HG03442 (cell line): Measurements from ENCODE around the gene HCN4.

Experiments
- ATAC-seq: cut with Tn5 transposase; IDR thresholded peaks from one replicate; pipeline ENCODE4 v1.9.1; 2021; ENCODE audit warnings: mild to moderate bottlenecking, moderate library complexity; ENCODE audit not compliant: unreplicated experiment

Gene HCN4

DNA sequence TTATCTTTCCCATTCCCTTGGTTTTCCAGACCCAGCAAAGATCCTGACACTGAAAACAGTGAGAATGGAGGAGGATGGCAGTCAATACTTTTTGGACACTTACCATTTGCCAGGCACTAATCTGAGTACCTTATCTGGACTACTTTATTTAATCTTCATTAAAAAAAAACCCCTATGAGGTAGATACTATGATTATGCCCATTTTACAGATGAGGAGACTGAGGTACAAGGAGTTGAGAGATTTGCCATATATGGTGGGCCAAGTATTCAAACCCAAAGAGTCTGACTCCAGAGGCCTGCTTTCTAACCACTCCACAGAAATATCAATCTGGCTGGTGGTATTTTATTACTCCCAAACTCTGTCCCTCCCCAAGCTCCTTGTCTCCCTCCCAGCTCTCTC, 19.6 kb downstream of the HCN4 start:
- ATAC-seq: no peak

DNA sequence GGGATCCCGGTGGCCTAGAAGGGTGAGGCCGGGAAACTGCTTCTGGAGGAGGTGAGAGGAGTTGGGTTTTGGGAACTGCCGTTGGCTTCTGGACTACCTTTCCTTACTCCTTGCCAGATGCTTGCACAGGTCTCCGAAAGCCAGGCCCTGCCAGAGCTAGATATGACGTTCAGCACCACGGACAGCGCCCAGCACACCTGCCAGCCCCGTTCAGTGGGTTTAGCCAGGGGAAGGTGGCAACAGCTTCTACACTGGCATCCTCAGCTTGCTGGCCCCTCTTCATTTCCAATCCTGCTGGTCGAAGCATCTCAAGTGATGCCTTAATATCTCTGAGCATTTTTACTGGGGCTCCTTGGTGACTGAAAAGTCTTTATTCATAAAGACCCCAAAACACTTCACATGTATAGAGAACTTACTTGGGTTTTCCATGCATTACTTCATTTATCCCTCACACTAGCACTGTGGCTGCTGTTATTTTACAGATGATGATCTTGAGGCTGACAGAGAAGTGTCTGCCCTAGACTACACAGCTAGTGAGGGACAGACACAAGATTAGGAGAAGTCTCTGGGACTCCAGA, 21.9 kb downstream of the HCN4 start:
- ATAC-seq: no peak

DNA sequence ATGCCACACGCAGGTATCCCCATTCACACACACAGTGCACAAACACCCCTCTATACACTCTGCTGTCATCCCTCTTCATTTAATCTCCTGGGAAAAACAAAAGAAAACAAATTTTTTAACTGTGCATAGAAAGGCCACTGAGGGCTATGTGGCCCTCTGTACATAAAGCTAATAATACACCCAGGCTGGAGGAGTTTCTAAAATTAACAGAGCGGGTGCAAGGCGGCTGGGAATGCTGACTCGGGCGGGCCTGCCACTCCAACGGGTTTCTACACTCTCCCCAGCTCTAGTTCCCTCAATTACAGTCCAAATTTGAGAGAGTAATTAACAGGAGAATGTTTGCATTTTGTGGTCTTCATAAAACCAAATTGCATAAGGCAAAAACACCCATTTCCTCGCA, 23.1 kb downstream of the HCN4 start:
- no peak for ATAC-seq

DNA sequence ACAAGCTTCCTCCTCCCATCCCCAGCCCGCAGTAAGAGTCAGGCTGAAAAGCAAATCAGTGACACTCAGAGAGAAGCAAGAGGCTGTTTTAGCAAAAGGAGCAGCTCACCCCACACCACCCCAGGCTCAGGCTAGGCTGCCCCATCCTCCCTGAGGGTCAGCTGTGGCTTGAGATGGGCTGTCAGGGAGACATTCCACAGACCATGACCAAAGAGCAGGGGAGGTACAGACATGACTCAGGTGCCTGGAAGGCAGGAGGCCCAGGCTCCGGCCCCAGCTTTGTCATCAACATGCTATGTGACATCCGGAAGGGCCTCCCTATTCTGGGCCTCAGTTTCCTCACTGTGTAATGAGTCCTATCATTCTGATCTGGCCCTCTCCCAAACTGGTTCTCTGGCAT, 24.7 kb downstream of the HCN4 start:
- ATAC-seq: no peak

DNA sequence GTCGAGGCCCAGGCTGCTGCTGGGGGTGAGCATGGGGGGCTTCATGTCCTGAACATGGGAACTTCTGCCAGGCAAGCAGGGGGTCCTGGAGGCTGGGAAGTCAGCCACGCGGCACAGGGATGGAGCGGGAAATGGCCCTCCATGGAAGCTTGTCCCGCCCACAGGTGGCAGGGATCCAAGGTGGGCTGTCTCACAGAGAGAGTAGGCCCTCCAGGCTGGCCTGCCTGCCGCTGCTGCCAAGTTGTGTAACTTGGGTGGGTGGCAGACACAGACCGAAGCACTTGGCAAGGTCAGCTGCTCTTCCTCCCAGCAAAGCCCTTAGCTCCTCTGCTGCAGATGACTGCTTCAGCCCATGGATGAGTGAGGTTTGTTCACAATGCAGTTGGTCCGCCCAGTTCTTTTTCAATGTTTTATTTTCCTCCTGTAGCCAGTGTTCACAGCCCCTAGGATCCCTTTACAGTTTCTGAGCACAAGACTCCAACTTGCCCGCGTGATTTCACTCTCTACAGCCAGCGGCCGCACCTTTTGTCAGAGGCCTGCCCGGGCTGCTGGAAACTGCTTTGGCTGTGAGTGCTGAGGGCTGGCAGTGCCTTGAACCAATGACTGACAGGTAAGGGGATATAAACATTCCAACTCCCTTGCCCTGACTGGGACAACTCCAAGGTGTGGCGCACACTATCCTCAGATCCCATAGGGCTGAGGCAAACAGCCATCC, 26.7 kb downstream of the HCN4 start:
- ATAC-seq: no peak

DNA sequence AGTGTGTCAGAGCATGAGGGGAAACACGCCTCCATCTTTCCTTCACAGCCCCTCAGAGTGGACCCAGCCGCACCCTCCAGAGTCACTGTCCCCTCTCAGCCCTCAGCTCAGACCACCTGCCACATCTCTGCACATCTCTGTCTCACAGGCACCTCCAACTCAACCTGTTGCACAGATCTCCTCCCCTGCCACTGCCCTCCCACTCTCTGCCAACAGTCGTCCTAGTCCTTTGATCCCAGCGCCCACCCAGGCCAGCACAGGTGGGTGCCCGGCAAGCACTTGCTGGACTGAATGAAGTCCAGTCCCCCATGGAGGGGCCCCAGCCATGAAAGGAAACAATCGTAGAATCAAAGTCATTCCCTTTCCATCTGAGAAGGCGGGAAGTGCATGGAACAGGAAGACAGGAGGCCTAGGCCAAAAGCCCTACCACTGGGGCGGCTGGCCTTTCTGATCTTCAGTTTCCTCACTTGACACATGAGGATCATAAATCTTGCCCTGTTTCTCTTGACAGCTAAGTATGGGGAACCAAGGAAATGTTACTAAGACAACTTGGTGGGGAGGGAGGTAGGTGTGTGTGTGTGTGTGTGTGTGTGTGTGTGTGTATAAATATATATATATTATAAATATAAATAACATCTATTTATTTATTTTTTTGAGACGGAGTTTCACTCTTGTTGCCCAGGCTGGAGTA, 28.1 kb downstream of the HCN4 start:
- no peak for ATAC-seq

DNA sequence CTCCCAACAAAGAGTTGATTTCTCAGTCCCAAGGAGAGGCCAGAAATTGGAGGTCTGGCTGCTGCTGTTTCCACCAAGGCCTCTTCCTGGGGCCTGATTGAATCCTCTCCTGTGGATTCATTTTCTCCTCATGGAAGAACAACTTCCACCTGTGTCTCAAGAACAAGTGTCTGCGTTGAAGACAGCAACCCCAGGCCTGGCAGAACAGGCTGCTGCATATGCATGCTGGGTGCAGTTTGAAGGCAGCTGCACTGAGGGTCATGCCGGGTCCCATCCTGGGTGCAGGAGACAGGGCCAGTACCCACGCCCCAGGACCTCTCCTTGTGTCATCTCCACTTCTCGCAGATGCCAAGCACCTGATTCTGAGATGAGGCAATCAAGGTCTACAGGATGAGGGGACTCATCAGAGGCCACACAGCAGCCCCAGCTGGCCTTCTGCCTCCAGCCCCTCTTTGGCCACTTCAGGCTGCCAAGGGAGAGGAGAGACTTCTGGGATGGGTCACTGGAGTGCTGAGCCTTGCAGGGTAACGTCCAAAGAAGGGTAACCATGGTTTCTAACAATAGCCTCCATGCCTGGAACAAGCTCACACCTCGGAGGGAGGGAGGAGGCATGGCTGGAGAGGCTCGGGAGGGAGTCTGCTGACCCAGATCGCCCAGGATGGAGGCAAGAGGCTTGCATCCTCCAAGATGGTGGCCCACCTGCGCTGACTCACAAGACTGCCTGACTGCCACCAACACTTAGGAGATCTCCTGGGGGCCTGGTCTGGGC, 30.0 kb downstream of the HCN4 start:
- no peak for ATAC-seq

DNA sequence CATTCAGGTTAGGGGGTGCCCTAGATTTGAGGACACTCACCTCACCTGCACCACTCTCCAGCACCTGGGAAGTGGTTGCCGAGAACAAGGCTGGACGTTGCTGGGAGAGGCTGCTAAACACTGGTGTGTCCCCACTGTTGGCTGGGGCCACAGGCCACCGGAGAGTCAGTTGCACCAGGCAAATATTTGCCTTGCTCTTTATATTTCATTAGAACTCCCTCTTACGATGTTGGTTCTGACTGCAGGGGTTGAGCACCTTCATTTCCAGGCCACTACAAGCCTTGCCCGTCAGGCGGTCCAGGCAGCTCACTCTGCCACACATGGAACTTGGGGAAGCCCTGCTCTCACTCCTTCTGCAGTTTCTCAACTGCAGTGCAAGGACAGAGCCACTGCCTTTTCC, 30.7 kb downstream of the HCN4 start:
- no peak for ATAC-seq

DNA sequence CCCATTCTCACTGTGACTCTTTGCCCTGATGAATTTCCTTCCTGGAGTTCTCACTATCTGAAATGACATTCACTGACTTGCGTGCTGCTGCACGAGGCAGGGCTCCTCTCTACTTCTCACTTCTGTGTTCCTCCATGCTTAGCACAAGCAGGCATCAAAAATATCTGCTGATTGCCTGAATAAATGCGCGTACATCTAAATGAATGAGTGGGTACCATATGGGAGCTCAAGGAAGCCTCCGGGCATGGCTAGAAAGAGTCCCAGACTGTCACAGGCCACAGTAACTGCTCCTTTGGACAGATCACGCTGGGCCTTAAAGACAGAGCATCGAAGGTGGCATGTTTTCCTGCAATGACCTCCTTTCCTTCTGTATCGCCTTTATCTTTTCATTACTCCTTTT, 31.6 kb downstream of the HCN4 start:
- no peak for ATAC-seq

DNA sequence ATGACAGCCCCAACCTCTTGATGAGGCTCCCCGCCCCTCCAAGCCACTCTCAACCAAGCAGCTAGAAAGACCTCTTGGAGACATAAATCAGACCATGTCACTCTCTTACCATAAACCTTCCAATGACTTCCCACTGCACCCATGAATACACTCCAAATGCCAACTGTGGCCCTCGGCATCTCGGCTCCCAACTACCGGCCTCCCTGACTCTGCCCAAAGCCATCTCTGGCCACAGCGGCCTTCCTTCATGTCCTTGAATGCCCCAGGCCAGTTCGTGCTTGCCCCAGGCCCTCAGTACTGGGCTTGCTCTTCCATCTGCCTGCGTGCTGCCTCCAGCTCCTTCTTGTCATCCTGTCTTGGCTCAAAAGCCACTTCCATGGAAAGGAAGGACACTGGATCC, 32.0 kb downstream of the HCN4 start:
- ATAC-seq: no peak

DNA sequence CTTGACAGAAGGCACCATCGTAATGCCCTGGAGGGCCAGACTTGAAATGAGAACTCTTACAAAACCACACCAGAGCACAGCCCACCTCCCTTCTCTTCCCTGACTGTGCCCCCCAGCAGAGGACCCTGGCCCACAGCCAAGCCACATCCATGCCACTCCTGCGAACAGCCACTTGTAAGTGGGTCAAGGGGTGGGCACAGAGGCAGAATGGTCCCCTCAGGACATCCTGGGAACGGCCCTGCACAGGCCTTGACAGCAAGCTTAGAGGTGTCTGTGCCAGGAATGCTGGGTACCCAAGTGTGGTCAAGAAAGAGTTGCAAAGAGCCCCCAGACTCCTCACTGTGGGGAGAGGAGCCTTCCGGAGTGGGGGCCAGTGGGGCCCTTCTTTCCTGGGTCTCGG, 33.3 kb downstream of the HCN4 start:
- no peak for ATAC-seq

DNA sequence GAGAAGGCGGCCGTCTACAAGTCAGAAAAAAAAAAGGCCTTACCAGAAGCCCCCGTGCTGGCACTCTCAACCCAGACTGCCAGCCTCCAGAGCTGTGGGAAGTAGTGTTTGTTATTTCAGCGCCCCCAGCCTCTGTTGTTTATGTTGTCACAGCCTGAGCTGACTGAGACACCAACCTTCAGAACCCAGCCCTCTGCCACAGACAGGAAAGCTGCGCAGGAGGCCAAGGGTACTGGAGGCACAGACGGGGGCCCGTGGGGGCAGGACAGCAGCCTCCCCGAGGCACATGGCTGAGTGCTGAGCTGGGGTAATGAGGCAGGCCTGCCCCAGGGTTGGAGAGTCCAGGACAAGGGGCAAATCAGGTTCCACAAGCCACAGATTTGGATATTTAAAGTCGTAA, 33.7 kb downstream of the HCN4 start:
- ATAC-seq: no peak

DNA sequence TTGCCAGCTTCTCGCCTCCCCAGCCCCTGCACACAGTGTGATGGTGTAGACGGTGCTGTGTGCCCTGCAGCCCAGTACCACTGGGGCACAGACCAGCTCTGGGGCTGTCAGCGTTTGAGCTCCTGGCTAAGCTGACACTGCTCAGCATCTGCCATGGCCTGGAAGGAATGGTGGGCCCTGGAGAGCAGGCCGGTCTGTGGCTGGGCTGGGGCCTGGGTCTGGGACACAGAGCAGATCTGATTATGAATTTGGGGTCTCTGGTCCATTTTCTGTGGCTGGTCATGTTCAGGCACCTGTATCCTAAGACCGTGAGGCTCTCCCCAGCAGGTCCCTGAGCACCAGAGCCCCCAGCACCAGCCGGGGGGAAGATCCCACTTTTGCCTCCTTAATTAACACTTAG, 34.7 kb downstream of the HCN4 start:
- no peak for ATAC-seq

DNA sequence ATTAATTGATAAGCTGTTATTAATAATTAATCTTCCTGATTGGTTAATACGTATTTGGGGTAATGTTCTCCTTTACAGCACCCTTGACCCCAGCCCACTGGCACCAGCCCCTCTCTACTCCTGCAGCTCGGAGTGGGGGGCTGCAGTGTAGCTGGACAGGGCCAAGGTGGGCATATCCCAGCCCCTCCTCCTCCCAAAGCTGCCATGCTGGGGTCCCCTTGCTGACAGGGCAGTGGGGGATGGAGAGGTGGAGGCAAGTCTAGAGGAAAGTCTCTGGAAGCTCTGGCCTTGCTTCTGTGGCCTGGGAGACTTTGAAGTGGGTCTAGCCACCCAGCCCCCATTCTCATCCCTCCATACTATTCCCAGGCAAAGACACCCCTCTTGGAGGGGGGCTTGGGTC, 35.8 kb downstream of the HCN4 start:
- no peak for ATAC-seq

DNA sequence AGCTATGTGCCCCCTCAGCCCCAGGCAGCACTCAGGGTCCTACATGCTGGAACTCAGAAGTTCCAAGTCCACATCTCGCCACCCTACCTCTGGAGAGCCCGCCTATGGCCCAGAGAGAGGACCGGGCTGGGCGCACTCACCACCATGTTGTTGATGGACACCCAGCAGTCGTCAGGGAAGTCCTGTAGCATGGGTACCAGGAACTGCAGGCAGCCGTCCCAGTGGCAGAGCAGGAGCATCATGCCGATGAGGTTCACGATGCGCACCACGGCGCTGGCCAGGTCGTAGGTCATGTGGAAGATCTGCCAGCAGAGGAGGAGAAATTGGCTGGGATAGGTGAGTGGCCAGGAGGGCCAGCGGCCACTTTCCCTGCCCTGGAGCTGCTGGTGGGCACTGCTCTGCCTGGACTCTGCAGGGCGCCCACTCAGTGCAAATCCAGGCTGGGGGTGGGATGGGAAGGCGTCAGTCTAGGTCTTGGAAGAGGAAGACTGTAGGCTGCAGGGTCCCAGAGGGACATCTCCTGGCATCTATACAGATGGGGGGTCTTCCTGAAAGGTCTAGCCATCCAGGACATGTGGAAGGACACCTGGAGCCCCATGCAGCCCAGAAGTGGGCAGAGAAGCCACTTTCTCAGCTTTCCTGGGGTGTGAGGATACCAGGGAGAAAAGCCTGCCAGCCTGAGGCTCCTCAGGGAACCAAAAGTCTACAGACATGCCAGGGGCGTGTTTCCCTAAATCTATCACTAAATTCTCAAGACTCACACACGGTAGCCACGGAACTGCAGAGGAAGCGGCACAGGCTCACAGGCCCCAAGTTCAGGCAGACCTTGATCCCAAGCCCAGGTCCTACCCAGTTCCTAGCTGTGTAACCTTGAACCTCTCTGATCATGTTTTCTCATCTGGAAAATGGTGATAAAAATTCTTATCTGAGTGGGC, 36.5 kb downstream of the HCN4 start:
- no peak for ATAC-seq

DNA sequence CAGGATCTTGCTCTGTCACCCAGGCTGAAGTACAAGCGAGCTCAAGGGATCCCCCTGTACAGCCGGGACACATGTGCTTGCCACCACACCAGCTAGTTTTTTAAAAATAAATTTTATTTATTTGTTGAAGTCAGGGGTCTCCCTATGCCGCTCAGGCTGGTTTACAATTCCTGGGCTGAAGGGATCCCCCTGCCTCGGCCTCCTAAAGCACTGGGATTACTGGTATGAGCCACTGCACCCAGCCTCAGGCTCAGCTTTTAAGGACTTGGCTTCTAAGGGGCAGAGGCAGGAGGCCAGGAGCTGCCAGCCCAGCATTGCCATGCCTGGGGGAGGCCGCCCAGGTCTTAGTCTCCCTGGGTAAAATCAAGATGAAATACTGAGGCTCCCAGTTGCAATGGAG, 37.3 kb downstream of the HCN4 start:
- no peak for ATAC-seq

DNA sequence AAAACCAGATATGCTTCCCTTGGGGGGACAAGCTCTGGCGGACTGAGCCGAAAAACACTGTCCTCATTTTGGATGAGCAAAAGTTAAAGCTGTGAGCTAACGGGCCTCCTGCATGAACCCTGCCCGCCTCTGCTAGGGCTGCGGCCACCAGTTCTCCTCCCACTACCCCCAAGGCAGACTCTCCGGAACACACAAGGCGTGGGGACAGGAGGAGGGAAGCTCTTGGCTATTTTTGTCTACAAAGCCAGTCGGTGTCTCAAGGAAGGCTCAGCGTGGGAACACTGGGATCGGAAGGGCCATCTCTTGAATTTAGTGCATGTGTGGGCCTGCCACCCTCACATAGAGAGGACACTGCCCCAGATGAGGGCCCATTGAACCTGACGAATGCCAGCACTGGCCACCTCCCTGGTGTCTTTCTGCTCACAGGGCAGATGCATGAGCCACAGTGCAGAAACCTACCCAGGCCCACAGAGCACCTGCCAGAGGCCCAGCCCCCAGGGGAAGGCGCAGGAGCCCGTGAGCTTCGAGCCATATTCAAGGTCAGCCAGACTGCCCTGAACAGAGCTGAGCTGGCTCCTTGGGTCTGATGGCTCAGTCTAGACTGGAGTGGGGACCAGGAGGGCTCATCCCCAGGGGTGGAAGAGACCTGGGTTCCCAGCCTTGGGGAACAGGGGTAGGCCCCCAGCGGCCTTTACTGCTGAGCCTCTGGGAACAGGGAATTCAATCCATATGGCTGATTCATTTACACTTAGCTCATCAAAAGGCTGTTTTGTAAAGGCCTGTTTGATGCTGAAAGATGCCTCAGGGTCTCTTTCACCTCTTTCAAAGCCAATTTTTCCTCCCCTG, 38.3 kb downstream of the HCN4 start:
- no peak for ATAC-seq

DNA sequence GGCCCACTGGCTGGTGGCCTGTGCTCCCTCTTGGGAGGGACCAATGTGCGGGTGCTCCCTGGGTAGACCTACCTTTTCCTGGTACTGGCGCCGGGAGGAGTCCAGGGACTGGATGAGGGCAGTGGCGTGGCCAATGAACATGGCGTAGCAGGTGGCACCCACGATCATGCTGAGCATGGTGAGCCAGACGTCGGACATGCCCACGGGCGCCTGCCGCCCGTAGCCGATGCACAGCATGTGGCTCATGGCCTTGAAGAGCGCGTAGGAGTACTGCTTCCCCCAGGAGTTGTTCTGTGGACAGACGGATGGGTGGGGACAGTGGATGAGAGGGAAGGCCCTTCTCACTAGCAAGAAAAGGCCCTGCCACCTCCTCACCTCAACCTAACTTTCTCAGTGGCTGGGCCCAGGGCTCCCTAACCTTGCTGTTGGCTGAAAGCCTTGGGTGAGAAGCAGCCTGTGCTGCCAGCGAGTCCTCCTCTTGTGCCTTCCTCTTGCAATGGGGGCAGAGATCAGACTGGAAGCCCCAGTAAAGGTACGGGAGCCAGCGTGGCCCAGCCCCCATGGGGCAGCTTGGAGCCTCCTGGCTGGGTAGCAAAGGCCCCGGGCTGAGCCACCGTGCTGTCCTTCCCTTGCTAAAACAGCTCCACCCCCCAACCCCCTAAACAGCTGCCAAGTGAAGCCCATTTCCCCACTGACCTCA, 39.1 kb downstream of the HCN4 start:
- no peak for ATAC-seq

DNA sequence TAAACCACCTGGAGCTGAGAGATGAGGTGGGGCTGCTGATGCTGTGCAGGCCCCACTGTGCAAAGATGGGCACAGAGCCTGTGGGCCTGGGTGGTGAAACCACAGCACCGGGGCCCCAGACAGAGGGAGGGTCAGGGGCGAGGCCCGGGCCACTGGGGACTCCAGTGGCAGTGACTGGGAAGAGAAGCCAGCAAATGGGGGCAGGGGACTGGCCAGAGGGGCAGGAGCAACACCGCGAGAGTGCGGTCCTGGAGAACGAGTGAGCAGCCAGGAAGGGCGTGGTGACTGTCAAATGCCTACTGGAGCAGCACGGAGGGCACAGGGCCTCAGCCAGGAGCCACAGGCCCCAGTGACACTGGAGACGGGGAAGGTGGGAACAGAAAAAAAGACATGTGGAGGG, 39.8 kb downstream of the HCN4 start:
- ATAC-seq: no peak
